CD14-positive monocyte (primary cell): ENCODE measurements around the gene WNT9B. TPM values are rescaled to one million over a fixed set of nuclear protein-coding genes. Genes with fewer than 3 reads are reported as not detected.

Experiments
- DNase-seq, 3 donors: peaks; one replicate each; pipeline ENCODE4 v3.0.0-alpha.2; 2011 to 2022
- H2AFZ ChIP-seq: 2 replicates; pipeline ENCODE4 v1.6.0; 2012; ENCODE audit warnings: mild to moderate bottlenecking, low read depth, low read length, inconsistent platforms; ENCODE audit not compliant: insufficient read depth, poor library complexity, severe bottlenecking
- H3K27ac ChIP-seq, 2 donors: 1 replicate in 1 of 2; 2 replicates in 1 of 2; pipeline ENCODE4 v1.5.1; 2012 to 2013; ENCODE audit warnings: low read length in 2 of 2, control low read depth in 1 of 2, inconsistent platforms in 1 of 2, low read depth in 1 of 2, mild to moderate bottlenecking in 1 of 2
- H3K27me3 ChIP-seq, 2 donors: one replicate each; pipeline versions ENCODE4 v1.6.0 to v1.6.1; 2011 to 2013; ENCODE audit warnings: low read length in 2 of 2; ENCODE audit not compliant: control insufficient read depth in 2 of 2, insufficient read depth in 2 of 2
- H3K36me3 ChIP-seq, 2 donors: replicated peaks in 1 of 2; 1 replicate in 1 of 2; 2 replicates in 1 of 2; pipeline versions ENCODE4 v1.5.1 to v1.6.1; 2012 to 2013; ENCODE audit warnings: low read length in 2 of 2, control low read depth in 1 of 2, inconsistent platforms in 1 of 2, mild to moderate bottlenecking in 1 of 2; ENCODE audit not compliant: insufficient read depth in 2 of 2, control insufficient read depth in 1 of 2
- H3K4me1 ChIP-seq, 2 donors: 1 replicate in 1 of 2; 2 replicates in 1 of 2; pipeline versions ENCODE4 v1.5.1 to v1.6.1; 2012 to 2013; ENCODE audit warnings: low read length in 2 of 2, control low read depth in 1 of 2, inconsistent platforms in 1 of 2, mild to moderate bottlenecking in 1 of 2, moderate library complexity in 1 of 2; ENCODE audit not compliant: insufficient read depth in 2 of 2, control insufficient read depth in 1 of 2
- H3K4me2 ChIP-seq: replicated peaks from 2 replicates; pipeline ENCODE3; 2012; ENCODE audit warnings: low read length, moderate library complexity, mild to moderate bottlenecking; ENCODE audit not compliant: poor library complexity, severe bottlenecking; ENCODE audit errors: extremely low read depth
- H3K4me3 ChIP-seq, 3 experiments: fragments of 200-600 bp in 1 of 3; sonication (generic) in 1 of 3; replicated peaks in 1 of 3; 1 replicate in 2 of 3; 2 replicates in 1 of 3; pipeline ENCODE4 v1.5.1; 2011 to 2013; ENCODE audit warnings: low read length in 3 of 3, mild to moderate bottlenecking in 3 of 3, control low read depth in 2 of 3, low read depth in 2 of 3, inconsistent platforms in 1 of 3, moderate library complexity in 1 of 3
- H3K79me2 ChIP-seq: 2 replicates; pipeline ENCODE4 v1.6.0; 2012; ENCODE audit warnings: mild to moderate bottlenecking, control low read depth, inconsistent platforms, low read length, moderate library complexity; ENCODE audit not compliant: insufficient read depth
- H3K9ac ChIP-seq: 2 replicates; pipeline ENCODE4 v1.6.0; 2017; ENCODE audit warnings: low read length, mild to moderate bottlenecking; ENCODE audit not compliant: insufficient read depth, poor library complexity, severe bottlenecking
- H3K9me3 ChIP-seq, 2 donors: replicated peaks in 1 of 2; 1 replicate in 1 of 2; 2 replicates in 1 of 2; pipeline versions ENCODE4 v1.5.1 to v1.6.1; 2012 to 2013; ENCODE audit warnings: low read length in 2 of 2, control low read depth in 1 of 2; ENCODE audit not compliant: control insufficient read depth in 1 of 2, insufficient read depth in 1 of 2
- H4K20me1 ChIP-seq: 2 replicates; pipeline ENCODE4 v1.6.0; 2012; ENCODE audit warnings: mild to moderate bottlenecking, low read length, control low read depth, moderate library complexity; ENCODE audit not compliant: insufficient read depth
- H3K27ac Mint-ChIP-seq, 7 donors: one replicate each; pipeline ENCODE4 v1.8.0; 2020; ENCODE audit warnings: mild to moderate bottlenecking in 7 of 7, mixed read lengths in 7 of 7, moderate library complexity in 6 of 7, inconsistent platforms in 2 of 7
- H3K27me3 Mint-ChIP-seq, 3 donors: one replicate each; pipeline ENCODE4 v1.8.0; 2021 to 2022; ENCODE audit warnings: low read depth in 3 of 3, mild to moderate bottlenecking in 3 of 3, mixed read lengths in 3 of 3, moderate library complexity in 3 of 3, inconsistent platforms in 1 of 3
- H3K36me3 Mint-ChIP-seq, 2 donors: one replicate each; pipeline ENCODE4 v1.8.0; 2020; ENCODE audit warnings: mixed read lengths in 2 of 2, inconsistent platforms in 1 of 2, mild to moderate bottlenecking in 1 of 2
- H3K4me1 Mint-ChIP-seq: one replicate; pipeline ENCODE4 v1.8.0; 2020; ENCODE audit warnings: mild to moderate bottlenecking, mixed read lengths
- H3K4me3 Mint-ChIP-seq, 2 donors: one replicate each; pipeline ENCODE4 v1.8.0; 2020; ENCODE audit warnings: mild to moderate bottlenecking in 2 of 2, mixed read lengths in 2 of 2, moderate library complexity in 1 of 2
- H3K9me3 Mint-ChIP-seq, 7 donors: one replicate each; pipeline ENCODE4 v1.8.0; 2020 to 2022; ENCODE audit warnings: mixed read lengths in 7 of 7, mild to moderate bottlenecking in 6 of 7, moderate library complexity in 6 of 7, inconsistent platforms in 2 of 7
- CTCF ChIP-seq: fragments of 200-600 bp; IDR thresholded peaks from one replicate; pipeline ENCODE4 v1.8.0; 2022; ENCODE audit warnings: antibody characterized with exemption, mild to moderate bottlenecking
- WGBS: methylation state at CpG from one replicate; pipeline ENCODE4 v1.1.5; 2013; ENCODE audit warnings: missing lambda C conversion rate; ENCODE audit not compliant: insufficient coverage; 5-methylcytosine and 5-hydroxymethylcytosine counted together
- intact Hi-C, 2 donors: fragments of 100-400 bp; cut with micrococcal nuclease; formaldehyde crosslinking; loops; one replicate each; pipeline versions ENCODE4 v1.15.0 to v1.15.1; 2023
- polyA plus RNA-seq, 3 donors: library from polyadenylated mRNA; depleted of rRNA in 1 of 3; unstranded in 2 of 3; stranded (reverse) in 1 of 3; fragments of 300-500 nt in 2 of 3; fragments of >200 nt in 1 of 3; fragmentation: Illumina TruSeq in 2 of 3; gene quantifications; 1 replicate in 2 of 3; 2 replicates in 1 of 3; pipeline ENCODE4 v1.2.3, GENCODE V29; 2012 to 2021

The WNT9B gene
- polyA plus RNA-seq, 3 donors, result 0.19 TPM; not detected in 2

- Histone ChIP-seq H3K27ac (no peak overlapping the region), H3K4me1 (peaks cover 9% of the 10 kb centered on the region in 2 donors), H3K27me3 (no peaks in the 10 kb centered on the region), H3K4me2 (no peak overlapping the region), H3K36me3 (no peaks in the 10 kb centered on the region), H3K79me2 (no peaks in the 10 kb centered on the region), H3K4me3 (no peak overlapping the region), H4K20me1 (no peaks in the 10 kb centered on the region), H3K9ac (no peak overlapping the region), H2AFZ (no peak overlapping the region), H3K9me3 (no peaks in the 10 kb centered on the region)
- DNase-seq, result no peak
- no peaks in the 10 kb centered on the region for H3K36me3 Mint-ChIP-seq
- intact Hi-C loops, result no loop called here
- WGBS, result 92% methylated on average over 4 of the region's 10 CpGs
- peak overlapping the region in 1 of 7 donors; percentile 4 for H3K27ac Mint-ChIP-seq
- peaks cover 0 to 12% (median 6%) of the 10 kb centered on the region in 3 donors for H3K27me3 Mint-ChIP-seq
- H3K4me1 Mint-ChIP-seq, result peaks cover 8% of the 10 kb centered on the region
- no peak overlapping the region for H3K4me3 Mint-ChIP-seq
- no peak for TF ChIP-seq CTCF
- no peaks in the 10 kb centered on the region for H3K9me3 Mint-ChIP-seq
Observed at GRCh38 chr17:46910179-46910927, 59.0 kb downstream of the WNT9B start.

- no peaks in the 10 kb centered on the region for H3K9me3 ChIP-seq
- Mint-ChIP-seq H3K36me3 (no peaks in the 10 kb centered on the region), H3K4me3 (no peak overlapping the region), H3K4me1 (no peaks in the 10 kb centered on the region), H3K27ac (no peak overlapping the region), H3K9me3 (no peaks in the 10 kb centered on the region), H3K27me3 (peaks cover 0 to 7% (median 5%) of the 10 kb centered on the region in 3 donors)
- H3K27me3 ChIP-seq, result no peaks in the 10 kb centered on the region
- no peak overlapping the region for H3K4me3 ChIP-seq
- no peaks in the 10 kb centered on the region for H4K20me1 ChIP-seq
- DNase-seq, result no peak
- H3K27ac ChIP-seq, result no peak overlapping the region
- no peaks in the 10 kb centered on the region for H3K36me3 ChIP-seq
- intact Hi-C loops, result no loop called here
- H3K79me2 ChIP-seq, result no peaks in the 10 kb centered on the region
- WGBS, result 85% methylated on average over 3 of the region's 3 CpGs
- peaks cover 0 to under 1% of the 10 kb centered on the region in 2 donors for H3K4me1 ChIP-seq
- TF ChIP-seq CTCF, result no peak
- no peak overlapping the region for H3K9ac ChIP-seq
- H3K4me2 ChIP-seq, result no peak overlapping the region
- no peak overlapping the region for H2AFZ ChIP-seq
Observed at GRCh38 chr17:46911311-46911710, 59.9 kb downstream of the WNT9B start.
